Progenitor cell of endocrine pancreas (in vitro differentiated cells): ENCODE measurements around the gene POLR2L. TPM values are rescaled to one million over a fixed set of nuclear protein-coding genes. Genes with fewer than 3 reads are reported as not detected.

Experiments used
- DNase-seq: peaks from one replicate; pipeline ENCODE4 v3.0.0; 2021; ENCODE audit warnings: low spot score; ENCODE audit not compliant: unreplicated experiment
- H3K27ac Mint-ChIP-seq: 2 replicates; pipeline ENCODE4 v1.8.0; 2021; ENCODE audit warnings: mild to moderate bottlenecking, moderate library complexity, mixed read lengths
- H3K27me3 Mint-ChIP-seq: 2 replicates; pipeline ENCODE4 v1.8.0; 2021; ENCODE audit warnings: mixed read lengths
- H3K36me3 Mint-ChIP-seq: 2 replicates; pipeline ENCODE4 v1.8.0; 2022; ENCODE audit warnings: mixed read lengths; ENCODE audit not compliant: insufficient read depth
- H3K4me1 Mint-ChIP-seq: 2 replicates; pipeline ENCODE4 v1.8.0; 2021; ENCODE audit warnings: low read depth, mixed read lengths
- H3K4me3 Mint-ChIP-seq: 2 replicates; pipeline ENCODE4 v1.8.0; 2021; ENCODE audit warnings: low read depth, mild to moderate bottlenecking, moderate library complexity, mixed read lengths
- H3K9me3 Mint-ChIP-seq: 2 replicates; pipeline ENCODE4 v1.8.0; 2021; ENCODE audit warnings: low read depth, mixed read lengths
- total RNA-seq: library from RNA; stranded (reverse); gene quantifications from 2 replicates; pipeline ENCODE4 v1.2.1, GENCODE V29; 2021
- TF ChIP-seq, protein P1 (sequence below): fragments of 200-600 bp; sonication (generic); IDR thresholded peaks from one replicate; pipeline ENCODE4 v1.5.0; 2021; ENCODE audit warnings: antibody characterized with exemption, mild to moderate bottlenecking; ENCODE audit not compliant: unreplicated experiment

Gene POLR2L
- total RNA-seq, 1 donor from 2014 or later: 97.9 TPM

DNA sequence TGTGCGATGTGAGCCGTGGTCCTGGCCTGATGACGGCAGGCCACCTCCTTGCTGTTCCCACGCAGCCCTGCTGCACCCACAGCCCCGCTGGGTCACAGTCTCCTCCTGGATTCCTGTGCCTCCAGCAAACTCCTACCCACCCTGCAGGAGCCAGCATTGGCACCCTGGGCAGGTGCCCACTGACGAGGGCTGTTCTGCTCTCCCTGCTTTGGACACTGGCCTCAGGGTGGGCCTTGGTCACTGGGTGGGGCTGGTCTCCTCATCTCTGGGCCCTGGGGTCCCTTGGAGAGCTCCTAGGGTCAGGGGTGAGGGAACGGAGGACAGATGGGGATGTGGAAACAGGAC lies 13.0 kb upstream of the POLR2L start:
- Mint-ChIP-seq H3K9me3 (no peaks in the 10 kb centered on the region), H3K27me3 (peaks cover 9% of the 10 kb centered on the region), H3K4me3 (no peak overlapping the region), H3K27ac (no peak overlapping the region), H3K36me3 (no peaks in the 10 kb centered on the region), H3K4me1 (no peaks in the 10 kb centered on the region)
- DNase-seq: no peak
- TF ChIP-seq, protein P1, sequence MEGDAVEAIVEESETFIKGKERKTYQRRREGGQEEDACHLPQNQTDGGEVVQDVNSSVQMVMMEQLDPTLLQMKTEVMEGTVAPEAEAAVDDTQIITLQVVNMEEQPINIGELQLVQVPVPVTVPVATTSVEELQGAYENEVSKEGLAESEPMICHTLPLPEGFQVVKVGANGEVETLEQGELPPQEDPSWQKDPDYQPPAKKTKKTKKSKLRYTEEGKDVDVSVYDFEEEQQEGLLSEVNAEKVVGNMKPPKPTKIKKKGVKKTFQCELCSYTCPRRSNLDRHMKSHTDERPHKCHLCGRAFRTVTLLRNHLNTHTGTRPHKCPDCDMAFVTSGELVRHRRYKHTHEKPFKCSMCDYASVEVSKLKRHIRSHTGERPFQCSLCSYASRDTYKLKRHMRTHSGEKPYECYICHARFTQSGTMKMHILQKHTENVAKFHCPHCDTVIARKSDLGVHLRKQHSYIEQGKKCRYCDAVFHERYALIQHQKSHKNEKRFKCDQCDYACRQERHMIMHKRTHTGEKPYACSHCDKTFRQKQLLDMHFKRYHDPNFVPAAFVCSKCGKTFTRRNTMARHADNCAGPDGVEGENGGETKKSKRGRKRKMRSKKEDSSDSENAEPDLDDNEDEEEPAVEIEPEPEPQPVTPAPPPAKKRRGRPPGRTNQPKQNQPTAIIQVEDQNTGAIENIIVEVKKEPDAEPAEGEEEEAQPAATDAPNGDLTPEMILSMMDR: no peak

DNA sequence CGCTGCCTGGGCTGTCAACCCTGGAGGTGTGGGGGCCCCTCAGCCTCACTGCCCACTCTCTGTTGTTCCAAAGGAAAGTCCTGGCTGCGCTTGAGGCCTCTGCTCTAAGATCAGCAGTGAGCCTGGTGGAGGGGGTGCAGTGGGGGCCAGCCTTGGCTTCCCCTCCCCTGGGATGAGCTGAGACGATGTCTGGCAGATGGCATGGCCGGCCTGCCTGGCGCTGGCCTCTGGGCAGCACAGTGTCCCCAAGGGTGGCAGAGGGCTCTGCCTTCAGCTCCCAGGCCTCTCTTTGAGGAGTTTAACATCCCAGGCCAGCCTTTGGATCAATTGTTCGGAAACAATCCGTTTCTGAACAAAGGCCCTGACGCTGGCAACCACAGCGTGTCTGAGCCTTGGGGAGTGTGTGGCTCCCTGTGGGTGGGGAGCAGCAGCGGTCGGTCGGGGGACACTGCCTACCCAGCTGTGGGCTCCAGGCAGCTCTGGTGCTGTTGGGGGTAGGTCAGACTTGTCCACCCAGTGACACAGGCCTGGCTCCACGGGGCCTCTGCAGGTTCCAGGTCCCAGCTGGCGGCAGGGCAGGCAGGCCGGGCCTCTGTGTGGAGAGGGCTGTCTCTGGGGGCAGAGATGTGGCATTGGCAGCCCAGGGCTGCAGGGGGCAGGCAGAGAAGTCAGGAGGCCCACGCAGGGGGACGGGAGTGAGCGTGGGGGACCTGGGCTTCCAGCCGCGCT lies 12.4 kb upstream of the POLR2L start:
- Mint-ChIP-seq H3K4me3 (no peak overlapping the region), H3K9me3 (no peaks in the 10 kb centered on the region), H3K4me1 (no peaks in the 10 kb centered on the region), H3K36me3 (no peaks in the 10 kb centered on the region), H3K27ac (no peak overlapping the region), H3K27me3 (peaks cover 9% of the 10 kb centered on the region)
- TF ChIP-seq, protein P1: no peak
- DNase-seq: no peak

DNA sequence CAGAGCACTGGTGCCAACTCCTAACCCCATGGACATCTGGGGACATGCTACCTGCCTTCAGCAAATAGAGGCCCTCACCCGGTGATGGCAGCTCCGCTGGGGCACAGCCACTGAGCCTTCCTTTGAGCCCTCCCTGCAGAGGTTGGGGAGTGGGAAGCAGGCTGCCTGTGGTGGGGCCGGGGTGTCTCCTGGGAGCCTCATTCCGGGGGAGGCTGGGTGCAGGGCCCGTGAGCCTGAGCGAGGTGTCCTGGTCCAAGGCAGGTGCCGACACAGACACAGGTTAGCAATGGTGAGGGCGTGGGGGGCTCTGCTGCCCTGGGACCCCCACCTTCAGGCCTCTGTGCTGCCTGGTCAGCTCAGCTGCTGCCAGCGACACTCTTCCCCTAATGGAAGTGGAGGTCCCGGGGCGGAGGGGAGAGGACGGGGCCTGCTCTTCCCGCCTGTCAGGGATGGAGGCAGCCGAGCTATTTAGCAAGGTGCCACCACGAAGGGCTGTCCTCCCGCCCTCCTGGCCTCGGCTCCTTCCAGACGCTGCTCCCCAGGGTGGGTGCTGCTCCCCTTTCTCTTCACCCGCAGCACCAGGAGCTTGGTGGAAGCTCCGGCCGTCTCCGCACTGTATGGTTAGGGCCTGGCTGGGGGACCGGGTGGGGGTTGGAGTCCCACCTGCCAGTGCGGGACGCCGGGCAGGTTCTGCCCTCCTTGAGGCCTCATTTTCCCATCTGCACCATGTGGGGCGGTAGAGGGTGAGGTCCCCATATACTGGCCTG lies 11.5 kb upstream of the POLR2L start:
- Mint-ChIP-seq H3K27ac (no peak overlapping the region), H3K36me3 (no peaks in the 10 kb centered on the region), H3K4me1 (no peaks in the 10 kb centered on the region), H3K4me3 (no peak overlapping the region), H3K27me3 (peaks cover 9% of the 10 kb centered on the region), H3K9me3 (no peaks in the 10 kb centered on the region)
- DNase-seq: no peak
- TF ChIP-seq, protein P1: no peak

DNA sequence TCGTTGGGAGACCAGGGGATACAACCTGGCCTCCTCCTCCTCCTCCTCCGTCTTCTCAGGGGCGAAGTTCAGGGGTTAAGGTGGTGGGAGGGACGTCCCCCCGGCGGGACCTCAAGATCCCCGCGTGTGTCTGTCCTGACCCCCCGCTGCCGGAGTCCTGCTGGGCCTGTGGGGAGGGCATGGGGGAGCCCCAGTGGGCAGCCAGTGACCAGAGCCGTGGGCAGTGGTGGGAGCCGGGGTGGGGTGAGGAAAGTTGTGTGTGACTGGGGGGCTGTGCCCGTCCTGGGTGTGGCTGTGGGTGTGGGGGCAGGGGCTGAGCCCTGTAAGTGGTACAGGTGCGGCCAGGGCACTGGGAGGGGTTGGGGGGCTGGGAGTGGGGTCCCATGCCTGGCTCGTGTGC lies 10.4 kb upstream of the POLR2L start:
- no peak overlapping the region for H3K4me3 Mint-ChIP-seq

More for the DNA sequence above, 10.4 kb upstream of the POLR2L start:
- Mint-ChIP-seq H3K27me3 (peaks cover 9% of the 10 kb centered on the region), H3K9me3 (no peaks in the 10 kb centered on the region), H3K36me3 (no peaks in the 10 kb centered on the region), H3K27ac (no peak overlapping the region), H3K4me1 (no peaks in the 10 kb centered on the region)
- DNase-seq: no peak
- TF ChIP-seq, protein P1: no peak
